HepG2 (cell line): ENCODE data around the gene DQX1. TPM values are rescaled to one million over a fixed set of nuclear protein-coding genes. Genes with fewer than 3 reads are reported as not detected.

Experiments used
- AGO1 ChIP-seq: fragments of 200-400 bp; formaldehyde crosslinking; IDR thresholded peaks from 2 replicates; pipeline ENCODE4 v1.6.1; 2017; ENCODE audit warnings: mild to moderate bottlenecking, low read depth, low read length, moderate library complexity; ENCODE audit not compliant: poor library complexity, severe bottlenecking
- ARID5B ChIP-seq: IDR thresholded peaks from 2 replicates; pipeline ENCODE4 v1.4.0; 2020; ENCODE audit warnings: mild to moderate bottlenecking, missing genetic modification reagents
- CENPX ChIP-seq: sonication (generic); formaldehyde crosslinking; IDR thresholded peaks from 2 replicates; pipeline ENCODE4 v1.9.0; 2021; ENCODE audit warnings: mild to moderate bottlenecking, missing genetic modification reagents, moderate library complexity
- ISL2 ChIP-seq: sonication (generic); formaldehyde crosslinking; IDR thresholded peaks from 2 replicates; pipeline ENCODE4 v1.5.0; 2020; ENCODE audit warnings: missing genetic modification reagents
- KMT2A ChIP-seq: sonication (generic); formaldehyde crosslinking; IDR thresholded peaks from 2 replicates; pipeline ENCODE4 v1.4.0; 2020; ENCODE audit warnings: missing genetic modification reagents
- MIER3 ChIP-seq: IDR thresholded peaks from 2 replicates; pipeline ENCODE4 v1.6.1; 2016; ENCODE audit warnings: missing compliant biosample characterization, borderline replicate concordance
- NFKBIZ ChIP-seq: IDR thresholded peaks from 2 replicates; pipeline ENCODE4 v1.6.1; 2018; ENCODE audit warnings: missing genetic modification reagents, missing compliant biosample characterization
- NKX3-1 ChIP-seq: sonication (generic); formaldehyde crosslinking; IDR thresholded peaks from 2 replicates; pipeline ENCODE4 v1.5.0; 2020; ENCODE audit warnings: missing genetic modification reagents
- PTBP1 ChIP-seq: fragments of 200-400 bp; formaldehyde crosslinking; IDR thresholded peaks from 2 replicates; pipeline ENCODE4 v1.6.1; 2018; ENCODE audit warnings: low read length, low read depth; ENCODE audit not compliant: poor library complexity, severe bottlenecking
- SALL1 ChIP-seq: sonication (generic); formaldehyde crosslinking; IDR thresholded peaks from 2 replicates; pipeline ENCODE4 v1.8.0; 2022; ENCODE audit warnings: mild to moderate bottlenecking, missing genetic modification reagents
- SP5 ChIP-seq: IDR thresholded peaks from 2 replicates; pipeline ENCODE4 v1.6.1; 2016; ENCODE audit warnings: low read depth, borderline replicate concordance
- TSC22D2 ChIP-seq: sonication (generic); formaldehyde crosslinking; IDR thresholded peaks from 2 replicates; pipeline ENCODE4 v1.5.1; 2020; ENCODE audit warnings: missing genetic modification reagents, mild to moderate bottlenecking, borderline replicate concordance
- YEATS4 ChIP-seq: sonication (generic); formaldehyde crosslinking; IDR thresholded peaks from 2 replicates; pipeline ENCODE4 v1.4.0; 2020; ENCODE audit warnings: missing genetic modification reagents, borderline replicate concordance
- ZBED4 ChIP-seq: sonication (generic); formaldehyde crosslinking; IDR thresholded peaks from 2 replicates; pipeline ENCODE4 v1.4.0; 2020; ENCODE audit warnings: missing genetic modification reagents, borderline replicate concordance
- ZFP36L2 ChIP-seq: sonication (generic); formaldehyde crosslinking; IDR thresholded peaks from 2 replicates; pipeline ENCODE4 v1.4.0; 2020; ENCODE audit warnings: missing genetic modification reagents
- ZNF224 ChIP-seq: sonication (generic); formaldehyde crosslinking; IDR thresholded peaks from 2 replicates; pipeline ENCODE4 v1.5.0; 2020; ENCODE audit warnings: mild to moderate bottlenecking, missing genetic modification reagents
- ZNF354B ChIP-seq: sonication (generic); formaldehyde crosslinking; IDR thresholded peaks from 2 replicates; pipeline ENCODE4 v1.8.0; 2022; ENCODE audit warnings: mild to moderate bottlenecking, missing genetic modification reagents
- ZNF367 ChIP-seq: sonication (generic); formaldehyde crosslinking; IDR thresholded peaks from 2 replicates; pipeline ENCODE4 v1.4.0; 2020; ENCODE audit warnings: missing genetic modification reagents, borderline replicate concordance
- ZNF776 ChIP-seq: sonication (generic); formaldehyde crosslinking; IDR thresholded peaks from 2 replicates; pipeline ENCODE4 v1.4.0; 2020; ENCODE audit warnings: mild to moderate bottlenecking, missing genetic modification reagents
- ZNF784 ChIP-seq: sonication (generic); formaldehyde crosslinking; IDR thresholded peaks from 2 replicates; pipeline ENCODE4 v1.5.1; 2020; ENCODE audit warnings: missing genetic modification reagents, mild to moderate bottlenecking, borderline replicate concordance
- ZNF792 ChIP-seq: IDR thresholded peaks from 2 replicates; pipeline ENCODE4 v1.6.1; 2016
- polyA plus RNA-seq, 8 experiments: library from polyadenylated mRNA; depleted of rRNA in 3 of 8; stranded (reverse) in 7 of 8; unstranded in 1 of 8; fragments of >200 nt; fragmentation: Illumina TruSeq in 4 of 8; extraction: Trizol in 4 of 8; gene quantifications; 2 replicates each; pipeline versions ENCODE4 v1.2.1 to v1.2.3, GENCODE V29; 2011 to 2016; ENCODE audit warnings: low read depth in 4 of 8, missing spikeins in 1 of 8, mixed read lengths in 1 of 8; ENCODE audit not compliant: insufficient read depth in 1 of 8
- total RNA-seq, 5 experiments: library from RNA; depleted of rRNA; stranded (reverse); fragments of >200 nt; fragmentation: Illumina TruSeq; extraction: Trizol; gene quantifications; 2 replicates each; pipeline ENCODE4 v1.2.3, GENCODE V29; 2016; ENCODE audit warnings: low read depth in 1 of 5

DQX1 gene
- total and polyA plus RNA-seq, 2 of the 13 experiments (the other 11 are each of a cell fraction or from before 2014, with no cell fraction given) = 27.6 to 89.8 TPM

- no peak; the same call in 1 of the 2 replicates for TF ChIP-seq ARID5B (CRISPR knock-in tag)
- no peak; the same call in 1 of the 2 replicates for TF ChIP-seq TSC22D2 (CRISPR knock-in tag)
- no peak; the same call in 1 of the 2 replicates for TF ChIP-seq NKX3-1 (CRISPR knock-in tag)
- 0 out of 2 replicates have a peak, but pooled peaks have one; percentile 13 for TF ChIP-seq ZFP36L2 (CRISPR knock-in tag)
- peak; percentile 79; the same call in 1 of the 2 replicates for TF ChIP-seq ZNF784 (CRISPR knock-in tag)
- no peak for TF ChIP-seq NFKBIZ
- no peak for TF ChIP-seq PTBP1
- TF ChIP-seq ISL2 (CRISPR knock-in tag) = peak; percentile 66; the same call in 1 of the 2 replicates
- peak; percentile 83 for TF ChIP-seq YEATS4 (CRISPR knock-in tag)
- TF ChIP-seq KMT2A = no peak; the same call in 1 of the 2 replicates
- TF ChIP-seq ZNF792 (CRISPR knock-in tag) = 0 out of 2 replicates have a peak, but pooled peaks have one; percentile 34
- no peak; the same call in none of the 2 replicates for TF ChIP-seq ZNF354B (CRISPR knock-in tag)
- peak; percentile 55 for TF ChIP-seq ZNF367 (CRISPR knock-in tag)
- no peak for TF ChIP-seq ZNF224 (CRISPR knock-in tag)
- TF ChIP-seq ZNF776 (CRISPR knock-in tag) = peak; percentile 73; the same call in 1 of the 2 replicates
- TF ChIP-seq ZBED4 = 0 out of 2 replicates have a peak, but pooled peaks have one; percentile 44
- TF ChIP-seq SP5 (CRISPR knock-in tag) = peak; percentile 78
- TF ChIP-seq AGO1 = peak; percentile 81
- TF ChIP-seq SALL1 (CRISPR knock-in tag) = peak; percentile 71
- TF ChIP-seq MIER3 (CRISPR knock-in tag) = no peak
- TF ChIP-seq CENPX (CRISPR knock-in tag) = no peak
Measured at GRCh38 chr2:74481961-74482800, 43.9 kb downstream of the DQX1 start (continued).
